Endothelial cell of umbilical vein (primary cell): ENCODE results near the gene OASL. TPM values are rescaled to one million over a fixed set of nuclear protein-coding genes. Genes with fewer than 3 reads are reported as not detected.

Experiments used
- BruUV-seq: library from RNA; stranded (reverse); fragments of 400-500 nt; replicated peaks from 2 replicates; lab custom pipeline; 2021; lab: Mats Ljungman, UMichigan
- CTCF ChIA-PET: fragments of 300-600, 350-600 bp; sonication (Branson Sonifier 250); formaldehyde crosslinking; loops from one replicate; lab custom pipeline; 2021; ENCODE audit warnings: antibody characterized with exemption, inconsistent platforms; lab: Charles Lee
- POLR2A ChIA-PET: fragments of 300-600, 350-600 bp; sonication (Branson Sonifier 250); formaldehyde crosslinking; loops from one replicate; lab custom pipeline; 2021; ENCODE audit warnings: antibody characterized with exemption, inconsistent platforms; lab: Charles Lee
- DNase-seq: peaks from one replicate; pipeline ENCODE4 v3.0.0-alpha.2; 2011; ENCODE audit warnings: low read depth, low spot score
- FAIRE-seq: peaks from 2 replicates; lab custom pipeline; 2011; peaks lifted over from hg19 to GRCh38; lab: Jason Lieb, UNC
- H2AFZ ChIP-seq: 2 replicates; pipeline ENCODE4 v1.6.0; 2012; ENCODE audit warnings: low read depth, low read length, control low read depth, inconsistent platforms
- H3K27ac ChIP-seq: 2 replicates; pipeline ENCODE4 v1.5.1; 2011; ENCODE audit warnings: low read depth, mild to moderate bottlenecking, control low read depth, low read length, moderate library complexity; ENCODE audit not compliant: insufficient read depth
- H3K27me3 ChIP-seq, 2 experiments: 2 replicates each; pipeline versions ENCODE4 v1.6.0 to v1.6.1; 2011; ENCODE audit warnings: low read length in 2 of 2, mixed read lengths in 1 of 2; ENCODE audit not compliant: control insufficient read depth in 2 of 2, insufficient read depth in 2 of 2
- H3K36me3 ChIP-seq, 2 experiments: 2 replicates in 1 of 2; 3 replicates in 1 of 2; pipeline ENCODE4 v1.5.1; 2011; ENCODE audit warnings: low read length in 2 of 2, mild to moderate bottlenecking in 1 of 2, moderate library complexity in 1 of 2; ENCODE audit not compliant: control insufficient read depth in 2 of 2, insufficient read depth in 2 of 2; ENCODE audit errors: extremely low read depth in 1 of 2
- H3K4me1 ChIP-seq: 3 replicates; pipeline ENCODE4 v1.5.1; 2011; ENCODE audit warnings: mild to moderate bottlenecking, low read length; ENCODE audit not compliant: control insufficient read depth, insufficient read depth; ENCODE audit errors: extremely low read depth
- H3K4me2 ChIP-seq: 2 replicates; pipeline ENCODE4 v1.6.1; 2011; ENCODE audit warnings: low read length, control low read depth, mixed read lengths; ENCODE audit not compliant: insufficient read depth
- H3K4me3 ChIP-seq, 3 experiments: fragments of 200-600 bp in 1 of 3; sonication (generic), shearing (Covaris generic) in 1 of 3; replicated peaks in 1 of 3; 2 replicates each; pipeline ENCODE4 v1.5.1; 2011 to 2016; ENCODE audit warnings: control low read depth in 3 of 3, low read length in 3 of 3, mild to moderate bottlenecking in 2 of 3, inconsistent platforms in 1 of 3, low read depth in 1 of 3, moderate library complexity in 1 of 3; ENCODE audit not compliant: insufficient read depth in 1 of 3
- H3K79me2 ChIP-seq: 2 replicates; pipeline ENCODE4 v1.6.0; 2012; ENCODE audit warnings: low read length, inconsistent platforms; ENCODE audit not compliant: control insufficient read depth, insufficient read depth
- H3K9ac ChIP-seq: replicated peaks from 2 replicates; pipeline ENCODE3; 2011; ENCODE audit warnings: low read length, control low read depth; ENCODE audit not compliant: insufficient read depth; ENCODE audit errors: extremely low read depth
- H3K9me1 ChIP-seq: replicated peaks from 3 replicates; pipeline ENCODE4 v1.6.0; 2011; ENCODE audit warnings: mild to moderate bottlenecking, low read length; ENCODE audit not compliant: control insufficient read depth, insufficient read depth; ENCODE audit errors: extremely low read depth
- H3K9me3 ChIP-seq: replicated peaks from 2 replicates; pipeline ENCODE4 v1.5.1; 2012; ENCODE audit warnings: low read length, inconsistent platforms; ENCODE audit not compliant: control insufficient read depth, insufficient read depth
- H4K20me1 ChIP-seq: replicated peaks from 2 replicates; pipeline ENCODE3; 2011; ENCODE audit warnings: mild to moderate bottlenecking, low read length; ENCODE audit not compliant: control insufficient read depth, insufficient read depth; ENCODE audit errors: extremely low read depth
- POLR2A ChIP-seq: IDR thresholded peaks from 2 replicates; pipeline ENCODE4 v1.6.1; 2012; ENCODE audit warnings: low read depth, mild to moderate bottlenecking, control low read depth, low read length
- dilution Hi-C: fragments of 300-500 bp; cut with MboI; formaldehyde crosslinking; loops from one replicate; pipeline ENCODE4 v1.15.0; 2019; ENCODE audit warnings: low sequenced_read_pairs; ENCODE audit not compliant: extremely low pct_ligation_motif_present
- intact Hi-C: fragments of 100-400 bp; cut with micrococcal nuclease; formaldehyde crosslinking; loops from one replicate; pipeline ENCODE4 v1.10.0; 2022
- polyA plus RNA-seq, 4 experiments: library from polyadenylated mRNA; depleted of rRNA in 3 of 4; stranded (reverse) in 3 of 4; unstranded in 1 of 4; fragments of >200 nt; gene quantifications; 2 replicates each; pipeline versions ENCODE4 v1.2.1 to v1.2.3, GENCODE V29; 2011 to 2012; ENCODE audit warnings: missing spikeins in 1 of 4
- total RNA-seq: library from RNA; stranded (reverse); gene quantifications from 2 replicates; pipeline ENCODE4 v1.2.3, GENCODE V29; 2021
- TF ChIP-seq, protein P1 (sequence below), 2 donors: IDR thresholded peaks; 1 replicate in 1 of 2; 2 replicates in 1 of 2; pipeline ENCODE4 v1.5.1; 2011; ENCODE audit warnings: low read length in 2 of 2, mild to moderate bottlenecking in 2 of 2, moderate library complexity in 2 of 2, control low read depth in 1 of 2, inconsistent platforms in 1 of 2, low read depth in 1 of 2; ENCODE audit not compliant: insufficient read depth in 1 of 2; ENCODE audit errors: extremely low read depth in 1 of 2

OASL gene
- total and polyA plus RNA-seq, 2 donors (not counting 3 experiments of a cell fraction or from before 2014, with no cell fraction given) = 0.17 to 0.33 TPM

- peak overlapping the region; percentile 46 for H3K9ac ChIP-seq
- no peaks in the 10 kb centered on the region for H3K9me1 ChIP-seq
- CTCF ChIA-PET = interaction anchor here (0.6 to 5.9 kb wide), 42 partner anchors 7 to 608 kb away, joined by 3 to 48 read pairs (median 4); partner anchors contain the start of genes CABP1 and POP5
- POLR2A ChIA-PET = no interaction called here
- peak; percentile 78 for DNase-seq
- dilution Hi-C loops (no loop called here), intact Hi-C loops (loop anchor here (1.0 to 5.0 kb wide), 3 partner anchors 50 to 383 kb away; partner anchors contain the start of gene P2RX4)
- peak overlapping the region; percentile 91 for H2AFZ ChIP-seq
- peak overlapping the region; percentile 35 for H3K27ac ChIP-seq
- peaks cover 0 to 2% of the 10 kb centered on the region in 2 experiments for H3K27me3 ChIP-seq
- H3K4me1 ChIP-seq = peaks cover 4% of the 10 kb centered on the region
- H3K4me2 ChIP-seq = peak overlapping the region; percentile 80
- peak; percentile 90 for FAIRE-seq
- no peaks in the 10 kb centered on the region for H3K79me2 ChIP-seq
- H3K9me3 ChIP-seq = no peaks in the 10 kb centered on the region
- peak overlapping the region in 2 of 3 experiments; percentile 6 to 19 for H3K4me3 ChIP-seq
- BruUV-seq = no TSS peak
- TF ChIP-seq, protein P1, sequence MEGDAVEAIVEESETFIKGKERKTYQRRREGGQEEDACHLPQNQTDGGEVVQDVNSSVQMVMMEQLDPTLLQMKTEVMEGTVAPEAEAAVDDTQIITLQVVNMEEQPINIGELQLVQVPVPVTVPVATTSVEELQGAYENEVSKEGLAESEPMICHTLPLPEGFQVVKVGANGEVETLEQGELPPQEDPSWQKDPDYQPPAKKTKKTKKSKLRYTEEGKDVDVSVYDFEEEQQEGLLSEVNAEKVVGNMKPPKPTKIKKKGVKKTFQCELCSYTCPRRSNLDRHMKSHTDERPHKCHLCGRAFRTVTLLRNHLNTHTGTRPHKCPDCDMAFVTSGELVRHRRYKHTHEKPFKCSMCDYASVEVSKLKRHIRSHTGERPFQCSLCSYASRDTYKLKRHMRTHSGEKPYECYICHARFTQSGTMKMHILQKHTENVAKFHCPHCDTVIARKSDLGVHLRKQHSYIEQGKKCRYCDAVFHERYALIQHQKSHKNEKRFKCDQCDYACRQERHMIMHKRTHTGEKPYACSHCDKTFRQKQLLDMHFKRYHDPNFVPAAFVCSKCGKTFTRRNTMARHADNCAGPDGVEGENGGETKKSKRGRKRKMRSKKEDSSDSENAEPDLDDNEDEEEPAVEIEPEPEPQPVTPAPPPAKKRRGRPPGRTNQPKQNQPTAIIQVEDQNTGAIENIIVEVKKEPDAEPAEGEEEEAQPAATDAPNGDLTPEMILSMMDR (IDR thresholded peaks at IDR 0.05; ENCODE audit: extremely low read depth in 1 of 2, insufficient read depth in 1 of 2, low read depth in 1 of 2, low read length in 2 of 2) = peak; percentile 32 to 47
- no peak for TF ChIP-seq POLR2A
- no peaks in the 10 kb centered on the region for H4K20me1 ChIP-seq
- H3K36me3 ChIP-seq = no peaks in the 10 kb centered on the region
Observed at GRCh38 chr12:121060149-121061001, 21.3 kb upstream of the OASL start.
